ENCODE measurements around the gene LINC01488. TPM values are rescaled to one million over a fixed set of nuclear protein-coding genes. Genes with fewer than 3 reads are reported as not detected.

Gene LINC01488
- total and polyA plus RNA-seq, 2 donors (not counting 1 experiment from before 2014, with no cell fraction given): not detected

DNA sequence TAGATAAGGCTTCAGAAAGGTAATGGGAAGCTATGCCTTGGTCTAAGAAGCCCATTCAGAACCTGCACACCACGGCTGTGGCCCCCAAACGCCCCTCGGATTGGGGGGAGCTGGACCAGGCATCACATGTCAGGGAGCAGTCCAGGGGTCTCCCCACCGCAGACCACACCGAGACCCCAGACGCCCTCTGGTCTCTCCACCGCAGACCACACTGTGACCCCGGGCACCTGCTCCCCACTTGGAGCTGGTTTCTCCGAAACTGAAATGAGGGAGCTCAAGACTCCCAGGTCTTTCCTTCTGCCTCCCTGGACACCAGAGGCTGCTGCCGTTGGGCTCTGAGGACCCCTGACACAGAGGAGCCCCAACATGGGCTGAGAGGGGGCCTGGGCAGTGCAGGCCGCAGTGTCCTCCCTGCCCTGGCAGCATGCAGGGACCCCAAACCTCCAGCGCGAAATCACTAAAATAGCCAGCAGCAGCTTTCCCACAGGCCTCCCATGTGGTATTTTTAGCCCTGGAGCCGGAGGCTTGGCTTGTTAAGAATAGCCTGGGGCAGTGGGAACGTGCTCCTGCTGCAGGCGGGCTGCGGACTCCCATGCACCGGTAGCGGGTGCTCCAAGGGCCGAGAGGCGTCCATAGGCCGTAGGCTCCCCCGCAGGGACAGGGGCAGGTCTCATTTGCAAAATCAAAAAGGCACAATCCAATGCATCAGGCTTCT, 7.7 kb downstream of the LINC01488 start:
- H4K20me1 ChIP-seq (ENCODE audit: control insufficient read depth, insufficient read depth, low read length, poor library complexity, severe bottlenecking): no peaks in the 10 kb centered on the region
- H3K36me3 ChIP-seq (replicated peaks in 1 of 2; ENCODE audit: control extremely low read depth in 1 of 2, control insufficient read depth in 1 of 2, extremely low read depth in 1 of 2, insufficient read depth in 2 of 2, low read length in 1 of 2): no peaks in the 10 kb centered on the region
- no peak overlapping the region for H3K27ac Mint-ChIP-seq
- no peaks in the 10 kb centered on the region for H3K4me1 Mint-ChIP-seq
- CTCF ChIA-PET: no interaction called here
- H3K9ac ChIP-seq (ENCODE audit: low read length): no peak overlapping the region
- TF ChIP-seq, protein P1, sequence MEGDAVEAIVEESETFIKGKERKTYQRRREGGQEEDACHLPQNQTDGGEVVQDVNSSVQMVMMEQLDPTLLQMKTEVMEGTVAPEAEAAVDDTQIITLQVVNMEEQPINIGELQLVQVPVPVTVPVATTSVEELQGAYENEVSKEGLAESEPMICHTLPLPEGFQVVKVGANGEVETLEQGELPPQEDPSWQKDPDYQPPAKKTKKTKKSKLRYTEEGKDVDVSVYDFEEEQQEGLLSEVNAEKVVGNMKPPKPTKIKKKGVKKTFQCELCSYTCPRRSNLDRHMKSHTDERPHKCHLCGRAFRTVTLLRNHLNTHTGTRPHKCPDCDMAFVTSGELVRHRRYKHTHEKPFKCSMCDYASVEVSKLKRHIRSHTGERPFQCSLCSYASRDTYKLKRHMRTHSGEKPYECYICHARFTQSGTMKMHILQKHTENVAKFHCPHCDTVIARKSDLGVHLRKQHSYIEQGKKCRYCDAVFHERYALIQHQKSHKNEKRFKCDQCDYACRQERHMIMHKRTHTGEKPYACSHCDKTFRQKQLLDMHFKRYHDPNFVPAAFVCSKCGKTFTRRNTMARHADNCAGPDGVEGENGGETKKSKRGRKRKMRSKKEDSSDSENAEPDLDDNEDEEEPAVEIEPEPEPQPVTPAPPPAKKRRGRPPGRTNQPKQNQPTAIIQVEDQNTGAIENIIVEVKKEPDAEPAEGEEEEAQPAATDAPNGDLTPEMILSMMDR (IDR thresholded peaks at IDR 0.05): no peak
- TF ChIP-seq EZH2 (IDR thresholded peaks at IDR 0.05; ENCODE audit: borderline replicate concordance, insufficient read depth, low read depth, low read length, poor library complexity, severe bottlenecking): no peak
- peaks cover 0 to 2% (median 0%) of the 10 kb centered on the region in 4 experiments for H3K27me3 ChIP-seq (replicated peaks in 1 of 4; ENCODE audit: control extremely low read depth in 1 of 4, control insufficient read depth in 3 of 4, insufficient read depth in 4 of 4, low read length in 3 of 4)
- no peak overlapping the region for H3K4me3 ChIP-seq (ENCODE audit: control extremely low read depth in 1 of 5, extremely low read depth in 1 of 5, insufficient read depth in 1 of 5, low read depth in 2 of 5, low read length in 4 of 5)
- intact Hi-C loops (cut with micrococcal nuclease): no loop called here
- no peak overlapping the region for H3K4me2 ChIP-seq (replicated peaks; ENCODE audit: low read depth, low read length, poor library complexity, severe bottlenecking)
- no peak overlapping the region for H3K27ac ChIP-seq (ENCODE audit: low read length in 2 of 2)
- H3K4me1 ChIP-seq (ENCODE audit: control insufficient read depth in 2 of 2, insufficient read depth in 2 of 2, low read length in 2 of 2): no peaks in the 10 kb centered on the region
- H3K9me3 Mint-ChIP-seq (ENCODE audit: insufficient read depth): no peaks in the 10 kb centered on the region
- H3K9me3 ChIP-seq (ENCODE audit: control extremely low read depth in 1 of 3, control insufficient read depth in 2 of 3, insufficient read depth in 1 of 3, low read length in 2 of 3): no peaks in the 10 kb centered on the region
- whole genome bisulfite sequencing (ENCODE audit: insufficient coverage): 92% methylated on average over 22 of the region's 23 CpGs
- DNase-seq (no peak), ATAC-seq (ENCODE audit: low read depth) (no peak)
- H2AFZ ChIP-seq (ENCODE audit: insufficient read depth, low read depth, low read length, poor library complexity, severe bottlenecking): no peak overlapping the region
- POLR2A ChIA-PET: no interaction called here
- no peaks in the 10 kb centered on the region for H3K79me2 ChIP-seq (ENCODE audit: control insufficient read depth, insufficient read depth, low read length)
- H3K27me3 Mint-ChIP-seq: peaks cover 5% of the 10 kb centered on the region
- H3K4me3 Mint-ChIP-seq: no peak overlapping the region

DNA sequence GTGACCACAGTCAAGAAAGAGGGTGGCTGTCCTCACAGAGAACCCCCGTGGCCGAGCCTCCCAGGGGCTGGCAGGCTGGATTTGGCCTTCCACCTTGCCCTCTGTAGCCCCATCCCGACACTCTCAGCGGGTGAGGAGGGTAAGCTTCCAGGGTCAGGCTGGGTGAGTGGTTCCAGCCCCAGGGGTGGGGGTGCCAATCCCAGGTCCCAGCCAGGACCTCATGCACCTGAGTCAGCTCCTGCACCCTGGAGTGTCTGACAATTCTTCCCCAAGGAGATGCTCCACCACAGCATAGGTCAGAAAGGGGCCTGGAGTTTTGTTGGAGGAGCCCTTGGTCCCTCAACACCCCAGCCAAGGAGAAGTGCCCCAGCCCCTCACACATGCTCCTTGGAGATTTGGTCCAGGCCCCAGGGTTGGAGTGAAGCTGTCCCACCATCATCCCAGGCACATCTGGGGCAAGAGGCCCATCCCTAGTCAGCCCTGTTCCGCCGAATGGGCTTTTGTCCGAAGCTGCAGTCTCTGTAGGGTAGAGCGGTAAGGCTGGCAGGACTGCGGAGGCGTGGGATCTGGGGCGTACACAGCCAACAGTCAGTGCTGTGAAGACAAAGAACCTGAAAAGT, 8.4 kb downstream of the LINC01488 start:
- no peak overlapping the region for H2AFZ ChIP-seq (ENCODE audit: insufficient read depth, low read depth, low read length, poor library complexity, severe bottlenecking)
- Mint-ChIP-seq H3K9me3 (ENCODE audit: insufficient read depth) (no peaks in the 10 kb centered on the region), H3K4me1 (no peaks in the 10 kb centered on the region), H3K4me3 (no peak overlapping the region), H3K27me3 (peaks cover 5% of the 10 kb centered on the region), H3K27ac (no peak overlapping the region)
- no peak for ATAC-seq (ENCODE audit: low read depth)
- no peak overlapping the region for H3K27ac ChIP-seq (ENCODE audit: low read length in 2 of 2)
- no peak overlapping the region for H3K4me2 ChIP-seq (replicated peaks; ENCODE audit: low read depth, low read length, poor library complexity, severe bottlenecking)
- H3K36me3 ChIP-seq (replicated peaks in 1 of 2; ENCODE audit: control extremely low read depth in 1 of 2, control insufficient read depth in 1 of 2, extremely low read depth in 1 of 2, insufficient read depth in 2 of 2, low read length in 1 of 2): no peaks in the 10 kb centered on the region
- H3K79me2 ChIP-seq (ENCODE audit: control insufficient read depth, insufficient read depth, low read length): no peaks in the 10 kb centered on the region
- 94% methylated on average over 11 of the region's 11 CpGs for WGBS (ENCODE audit: insufficient coverage)
- POLR2A ChIA-PET: no interaction called here
- no peaks in the 10 kb centered on the region for H3K9me3 ChIP-seq (ENCODE audit: control extremely low read depth in 1 of 3, control insufficient read depth in 2 of 3, insufficient read depth in 1 of 3, low read length in 2 of 3)
- H3K9ac ChIP-seq (ENCODE audit: low read length): no peak overlapping the region
- TF ChIP-seq, protein P1 (IDR thresholded peaks at IDR 0.05): no peak
- no peak for TF ChIP-seq EZH2 (IDR thresholded peaks at IDR 0.05; ENCODE audit: borderline replicate concordance, insufficient read depth, low read depth, low read length, poor library complexity, severe bottlenecking)
- H3K4me1 ChIP-seq (ENCODE audit: control insufficient read depth in 2 of 2, insufficient read depth in 2 of 2, low read length in 2 of 2): no peaks in the 10 kb centered on the region
- CTCF ChIA-PET: no interaction called here
- no peak for DNase-seq
- no peaks in the 10 kb centered on the region for H4K20me1 ChIP-seq (ENCODE audit: control insufficient read depth, insufficient read depth, low read length, poor library complexity, severe bottlenecking)
- intact Hi-C loops (cut with micrococcal nuclease): no loop called here
- no peaks in the 10 kb centered on the region for H3K27me3 ChIP-seq (replicated peaks in 1 of 4; ENCODE audit: control extremely low read depth in 1 of 4, control insufficient read depth in 3 of 4, insufficient read depth in 4 of 4, low read length in 3 of 4)
- no peak overlapping the region for H3K4me3 ChIP-seq (ENCODE audit: control extremely low read depth in 1 of 5, extremely low read depth in 1 of 5, insufficient read depth in 1 of 5, low read depth in 2 of 5, low read length in 4 of 5)

Measured in B cell (primary cell).